HG03521 (cell line): ENCODE results near the gene RAD17.
"Not testable (repeated sequence)": the region's sequence is repeated elsewhere in the genome, so short reads cannot be mapped to it uniquely, and the experiment has no call there.

Experiments
- ATAC-seq: cut with Tn5 transposase; IDR thresholded peaks from one replicate; pipeline ENCODE4 v1.9.1; 2021; ENCODE audit warnings: mild to moderate bottlenecking, moderate library complexity; ENCODE audit not compliant: unreplicated experiment

RAD17 gene

DNA sequence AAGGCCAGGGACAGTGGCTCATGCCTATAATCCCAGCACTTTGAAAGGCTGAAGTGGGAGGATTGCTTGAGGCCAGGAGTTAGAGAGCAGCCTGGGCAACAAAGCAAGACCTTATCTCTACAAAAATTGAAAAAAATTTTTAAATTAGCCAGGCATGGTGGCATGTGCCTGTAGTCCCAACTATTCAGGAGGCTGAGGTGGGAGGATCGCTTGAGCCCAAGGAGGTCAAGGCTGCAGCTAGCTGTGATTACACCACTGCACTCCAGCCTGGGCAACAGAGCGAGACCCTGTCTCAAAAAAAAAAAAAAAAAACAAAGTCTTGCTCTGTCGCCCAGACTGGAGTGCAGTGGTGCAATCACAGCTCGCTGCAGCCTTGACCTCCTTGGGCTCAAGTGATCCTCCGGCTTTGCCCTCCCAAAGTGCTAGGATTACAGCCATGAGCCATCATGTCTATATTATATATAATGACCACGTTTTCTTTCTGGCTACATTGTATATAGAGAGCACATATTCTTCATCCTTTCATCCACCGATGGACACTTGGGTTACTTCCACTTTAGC lies 85.9 kb downstream of the RAD17 start:
- not testable (repeated sequence) for ATAC-seq

- ATAC-seq: no peak
Measured at GRCh38 chr5:69462170-69462569, 92.6 kb downstream of the RAD17 start.
